Upper lobe of left lung (tissue), 4 donors: Measurements from ENCODE around the gene ZBTB39.

ENCODE experiments used
- CTCF ChIP-seq, 6 experiments: fragments of 450-650 bp in 4 of 6; fragments of 200-600 bp in 2 of 6; sonication (generic) in 2 of 6; IDR thresholded peaks; one replicate each; pipeline ENCODE4 v1.5.1; 2016 to 2019; ENCODE audit warnings: antibody characterized with exemption in 6 of 6
- EP300 ChIP-seq, 4 donors: sonication (generic); formaldehyde crosslinking; IDR thresholded peaks; one replicate each; pipeline ENCODE4 v1.5.1; 2017; ENCODE audit warnings: antibody characterized with exemption in 4 of 4, control low read depth in 2 of 4
- POLR2A ChIP-seq, 4 donors: fragments of 450-650 bp; IDR thresholded peaks; one replicate each; pipeline ENCODE4 v1.5.1; 2016 to 2017; ENCODE audit warnings: antibody characterized with exemption in 4 of 4, mild to moderate bottlenecking in 2 of 4

- TF ChIP-seq CTCF (IDR thresholded peaks at IDR 0.05): no peak
- TF ChIP-seq POLR2A (IDR thresholded peaks at IDR 0.05): no peak
- TF ChIP-seq EP300 (IDR thresholded peaks at IDR 0.05): no peak
These were observed 16.3 kb downstream of the ZBTB39 start for GRCh38 chr12:56989861-56990610.
